Inflammatory macrophage (primary cell): ENCODE results near the gene PLA2G4E.
A peak's percentile ranks its signal among the peaks of the same experiment; 100 is the strongest.

Experiments used
- DNase-seq, 2 donors: peaks; one replicate each; pipeline ENCODE4 v3.0.0-alpha.2; 2020 to 2022

The PLA2G4E gene

GRCh38 chr15:42016971-42017370 is 3.9 kb downstream of the PLA2G4E start:
- DNase-seq = no peak

- DNase-seq = no peak
Observed at GRCh38 chr15:42014406-42014805, 6.4 kb downstream of the PLA2G4E start.

DNA sequence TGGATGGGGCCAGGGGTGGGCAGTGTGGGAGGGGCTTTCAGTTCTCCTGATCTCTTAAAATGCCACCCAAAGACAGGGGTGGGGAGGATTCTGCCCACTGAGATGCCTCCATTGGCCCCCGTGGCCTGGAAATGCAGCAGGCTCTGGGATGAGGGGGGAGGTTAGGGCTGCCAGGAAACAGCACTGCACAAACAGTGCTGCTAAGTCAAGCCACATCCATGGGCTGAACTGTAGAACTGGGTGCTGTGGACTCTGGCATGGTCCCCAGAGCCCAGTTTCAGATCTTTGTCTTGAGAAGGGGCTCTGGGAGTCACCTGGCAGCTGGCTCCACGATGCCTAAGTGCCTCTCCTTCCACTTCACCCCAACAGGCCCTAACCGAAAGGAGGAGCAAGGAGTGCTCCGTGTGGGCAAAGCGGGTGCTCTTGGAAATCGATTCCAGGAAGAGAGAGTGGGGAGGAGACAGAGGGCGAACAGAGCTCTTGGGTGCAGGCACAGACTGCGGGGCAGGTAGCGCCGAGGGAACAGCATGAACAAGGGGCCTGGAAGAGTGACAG is 7.8 kb downstream of the PLA2G4E start:
- no peak for DNase-seq

- no peak for DNase-seq
Observed at GRCh38 chr15:42012241-42012640, 8.6 kb downstream of the PLA2G4E start.

GRCh38 chr15:42011074-42011473 is 9.8 kb downstream of the PLA2G4E start:
- no peak for DNase-seq

DNA sequence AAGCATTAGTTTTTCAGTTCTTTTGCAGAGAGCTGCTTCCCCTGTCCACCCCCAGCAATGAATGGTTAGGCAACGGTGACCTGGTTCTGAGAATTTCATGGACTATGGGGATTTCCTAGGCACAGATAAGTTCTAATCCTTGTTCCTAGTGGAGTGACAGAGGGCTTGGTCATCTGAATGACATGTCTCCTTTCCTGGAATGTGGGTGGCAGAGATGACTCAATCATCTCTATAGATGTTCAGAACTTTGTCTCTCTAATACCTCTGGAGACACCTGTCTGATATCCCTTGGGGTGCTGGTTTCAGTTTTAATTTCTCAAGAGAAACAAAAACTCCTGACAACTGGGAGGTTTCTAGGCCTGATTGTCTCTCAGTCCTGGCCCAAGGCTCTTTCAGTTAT is 10.4 kb downstream of the PLA2G4E start:
- peak; percentile 26 to 63 for DNase-seq

GRCh38 chr15:42009474-42009873 is 11.4 kb downstream of the PLA2G4E start:
- no peak for DNase-seq

GRCh38 chr15:42009022-42009421 is 11.8 kb downstream of the PLA2G4E start:
- no peak for DNase-seq

DNA sequence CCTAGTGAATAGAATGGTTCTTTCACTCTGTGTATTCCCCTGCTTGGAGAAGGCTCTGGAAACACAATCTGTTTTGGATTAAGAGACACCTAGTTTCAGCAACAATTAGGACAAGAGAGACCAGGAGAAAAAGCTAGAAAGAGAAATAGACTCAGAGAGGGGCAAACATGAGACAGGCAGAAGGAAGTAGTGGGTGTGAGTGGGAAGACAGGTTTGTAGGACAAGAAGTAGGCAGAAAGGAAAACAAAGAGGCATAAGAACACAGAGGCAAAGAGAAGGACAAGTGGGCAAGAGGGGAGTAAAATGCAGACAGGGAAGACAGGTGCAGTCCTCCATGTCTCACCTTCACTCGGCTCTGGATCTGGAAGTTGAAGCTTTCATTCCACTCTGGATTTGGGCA is 13.5 kb downstream of the PLA2G4E start:
- DNase-seq = no peak

- DNase-seq = no peak
Observed at GRCh38 chr15:42002333-42002732, 18.5 kb downstream of the PLA2G4E start.

GRCh38 chr15:42001236-42001635 is 19.6 kb downstream of the PLA2G4E start:
- no peak for DNase-seq

- no peak for DNase-seq
Observed at GRCh38 chr15:41999290-42000285, 21.3 kb downstream of the PLA2G4E start.

DNA sequence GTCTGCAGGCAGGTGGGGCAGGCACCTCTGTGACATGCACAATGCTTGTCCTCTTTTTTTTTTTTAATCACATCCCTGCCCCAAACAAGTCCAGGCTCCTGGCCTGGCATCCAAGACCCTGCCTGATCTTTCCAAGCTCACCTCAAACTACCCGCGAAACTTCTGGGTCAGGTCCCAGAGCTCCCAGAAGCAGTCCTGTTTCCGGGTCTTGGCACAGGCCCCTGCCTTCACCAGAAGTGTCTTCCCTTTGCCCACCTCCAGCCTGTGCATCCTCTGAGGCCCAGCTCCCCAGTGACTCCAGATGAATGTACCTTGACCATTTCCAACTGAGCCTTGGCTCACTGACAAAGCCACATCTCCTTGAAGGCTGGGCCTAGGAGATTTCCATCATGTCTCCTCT is 23.0 kb downstream of the PLA2G4E start:
- DNase-seq = no peak

GRCh38 chr15:41996921-41997592 is 23.8 kb downstream of the PLA2G4E start:
- DNase-seq = no peak

DNA sequence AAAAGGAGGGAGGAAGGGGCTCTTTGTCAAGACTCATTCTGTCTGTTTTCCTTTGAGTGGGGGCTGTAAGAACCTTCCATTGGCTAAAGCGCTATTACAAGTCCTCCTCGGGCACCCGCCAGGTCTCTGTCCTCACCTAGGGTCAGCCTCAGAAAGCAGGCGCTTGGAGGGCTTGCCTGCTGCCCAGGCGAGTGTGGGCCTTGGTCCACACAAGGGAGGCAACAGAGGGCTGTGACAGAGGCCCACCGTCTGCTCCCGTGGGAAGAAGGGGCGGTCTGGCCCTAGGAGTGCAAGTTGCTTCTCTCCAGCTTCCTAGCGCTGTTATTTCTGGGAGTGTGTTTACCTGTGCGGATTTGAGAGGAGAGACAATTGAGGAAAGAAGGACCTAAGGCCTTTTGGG is 24.5 kb downstream of the PLA2G4E start:
- DNase-seq = no peak

DNA sequence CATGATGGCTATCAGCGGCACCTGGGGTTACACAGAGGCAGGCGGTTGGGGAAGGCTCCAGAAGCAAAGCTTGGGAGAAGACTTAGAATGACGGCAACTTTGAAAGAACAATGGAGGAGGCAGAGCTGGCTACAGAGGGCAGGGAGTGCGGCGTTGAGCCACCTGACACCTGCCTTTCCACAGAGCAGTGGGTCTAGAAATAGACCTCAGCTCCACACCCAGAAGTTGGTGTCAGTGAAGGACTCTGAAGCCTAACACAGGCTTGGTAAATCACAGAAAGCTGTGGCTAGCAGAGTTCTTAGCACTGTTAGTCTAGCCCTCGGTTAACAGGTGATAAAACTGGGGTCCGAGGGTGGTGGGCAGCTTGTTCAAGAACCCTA is 25.4 kb downstream of the PLA2G4E start:
- DNase-seq = no peak

DNA sequence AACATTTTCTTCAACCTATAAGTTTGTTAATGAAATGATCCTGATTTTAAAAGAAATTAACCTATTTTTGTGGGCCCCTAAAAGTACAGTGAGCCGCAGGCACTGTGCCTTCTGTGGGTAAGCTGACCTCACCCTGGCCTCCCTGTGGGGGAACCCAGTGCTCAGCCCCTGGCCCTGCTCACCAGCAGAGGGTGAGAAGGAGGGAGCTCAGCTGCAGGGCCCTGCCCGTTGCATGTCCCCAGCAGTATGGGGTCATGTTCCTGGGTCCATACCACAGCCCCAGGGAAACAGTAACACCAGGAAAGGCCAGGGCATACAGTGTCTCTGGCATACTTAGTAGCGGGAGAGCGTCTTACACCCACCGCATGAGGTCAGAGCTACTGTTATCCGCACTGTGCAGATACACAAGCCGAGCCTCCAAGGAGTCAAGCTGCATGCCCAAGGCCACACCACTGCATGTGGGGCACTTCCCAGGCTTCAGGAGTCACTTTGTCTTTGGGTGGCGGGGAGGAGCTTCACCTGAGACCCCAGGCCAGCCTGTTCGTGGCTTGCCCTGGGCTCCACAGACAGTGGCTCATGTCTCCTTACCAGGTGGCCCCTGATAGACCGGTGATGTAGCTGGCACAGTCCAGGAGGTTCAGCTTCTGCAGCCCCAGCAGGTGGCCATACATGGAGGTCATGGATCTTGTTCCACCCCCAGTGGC is 25.9 kb downstream of the PLA2G4E start:
- DNase-seq = no peak

DNA sequence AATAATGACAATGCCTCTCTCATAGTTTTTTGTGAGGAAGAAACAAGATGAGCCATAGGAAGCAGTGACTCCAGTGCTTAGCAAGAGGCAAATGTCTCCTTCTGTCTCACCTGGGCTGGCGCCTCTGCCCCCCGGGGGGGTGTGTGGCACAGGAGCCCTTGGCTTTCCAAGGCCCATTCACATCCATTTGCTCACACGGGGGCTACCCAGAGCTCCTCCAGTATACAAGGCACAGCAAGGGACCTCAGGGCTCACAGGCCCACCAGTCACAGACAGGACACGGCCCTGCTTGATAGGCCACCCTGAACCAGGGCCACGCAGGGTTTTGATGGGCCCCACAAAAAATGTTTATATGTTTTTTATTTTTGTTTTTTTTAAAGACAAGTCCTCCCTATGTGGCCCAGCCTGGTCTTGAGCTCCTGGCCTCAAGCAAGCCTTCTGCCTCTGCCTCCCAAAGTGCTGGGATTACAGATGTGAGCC is 26.6 kb downstream of the PLA2G4E start:
- DNase-seq = no peak

DNA sequence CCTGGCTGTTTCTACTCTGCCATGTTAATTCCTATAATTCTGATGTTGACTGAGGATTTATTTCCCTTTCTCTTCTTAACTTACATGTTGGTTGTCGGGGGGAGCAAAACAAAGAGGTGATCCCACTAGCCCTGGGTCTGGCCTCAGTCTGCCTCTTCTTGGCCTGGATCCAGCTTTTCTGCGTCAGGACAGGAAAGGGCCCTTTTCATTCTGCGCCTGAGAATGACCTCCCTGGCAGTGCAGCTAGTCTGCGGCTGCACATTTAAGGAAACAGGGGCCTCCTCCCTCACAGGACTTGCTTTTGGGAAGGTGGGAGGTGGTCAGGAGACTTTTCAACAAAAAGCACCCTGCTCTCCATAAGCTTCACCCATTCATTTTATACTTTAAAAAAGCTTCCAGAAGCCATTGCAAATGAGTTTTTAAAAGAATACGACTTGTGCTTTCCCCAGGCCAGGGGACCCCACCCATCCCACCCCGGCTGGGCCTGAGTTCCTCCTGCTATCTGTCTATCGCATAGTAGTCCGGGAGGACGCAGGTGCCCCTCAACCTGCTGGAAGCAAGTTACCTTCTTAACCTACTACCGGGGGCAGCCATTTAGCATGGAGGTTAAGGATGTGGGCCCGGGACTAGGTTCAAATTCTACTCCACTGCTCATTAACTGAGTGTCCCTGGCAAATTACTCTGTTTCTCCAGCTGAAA is 27.2 kb downstream of the PLA2G4E start:
- no peak for DNase-seq

DNA sequence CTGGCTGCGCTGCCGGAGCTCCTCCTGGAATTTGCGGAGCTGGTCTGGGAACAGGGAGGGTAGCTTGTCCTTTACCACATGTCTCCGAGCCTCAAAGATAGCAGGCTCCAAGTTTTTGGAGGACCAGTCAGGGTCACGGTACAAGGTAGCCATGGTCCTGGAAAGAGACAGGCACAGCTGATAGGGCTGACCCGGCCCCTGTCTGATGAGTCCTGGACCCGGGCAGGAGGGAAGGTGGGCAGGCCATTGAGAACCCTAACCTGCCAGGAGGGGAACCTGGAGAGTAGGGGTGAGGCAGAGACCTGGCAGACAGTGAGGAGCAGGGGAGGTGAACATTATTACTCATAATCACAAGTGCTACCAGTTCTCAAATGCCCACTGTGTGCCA is 28.0 kb downstream of the PLA2G4E start:
- DNase-seq = no peak

DNA sequence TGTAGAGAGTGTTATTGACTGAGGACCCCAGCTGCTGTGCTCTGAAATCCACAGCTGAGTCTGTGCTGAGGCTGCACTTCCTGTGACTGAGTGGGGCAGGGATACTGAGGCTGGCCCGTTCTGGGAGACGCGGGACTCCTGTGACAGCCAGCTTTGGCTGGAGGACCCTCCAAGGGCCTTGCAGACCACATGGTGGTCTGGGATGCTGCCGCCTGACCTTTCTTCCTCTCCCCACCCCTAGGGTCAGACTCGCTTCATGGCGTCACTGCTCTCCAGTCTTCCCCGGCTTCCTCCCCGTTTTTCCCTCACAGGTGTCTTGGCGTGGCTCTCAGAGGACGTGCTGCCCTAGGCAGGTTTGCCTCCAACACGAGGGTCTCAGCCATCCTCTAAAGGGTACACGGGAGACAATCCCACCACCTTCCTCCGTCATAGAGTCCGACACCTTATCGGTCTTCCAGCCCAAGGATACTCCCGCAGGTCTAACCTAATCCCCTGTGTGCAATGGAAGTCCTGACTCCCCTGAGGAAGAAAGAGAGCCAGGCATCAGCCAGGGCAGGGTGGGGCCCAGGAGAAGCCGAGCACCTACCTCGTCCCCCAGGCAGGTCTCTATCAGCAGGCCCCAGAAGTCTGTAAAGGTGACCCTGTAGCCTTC is 28.6 kb downstream of the PLA2G4E start:
- no peak for DNase-seq

GRCh38 chr15:41990691-41991090 is 30.2 kb downstream of the PLA2G4E start:
- no peak for DNase-seq
